Stimulated activated CD4-positive, alpha-beta T cell treated with anti-CD3 and anti-CD28 coated beads, TNF-alpha, amount 100 ng/mL, for 24 hours (primary cell): Measurements from ENCODE around the gene NALCN.

ENCODE experiments used
- DNase-seq, 3 experiments: peaks; one replicate each; pipeline ENCODE4 v3.0.0-alpha.2; 2020; ENCODE audit warnings: low read depth in 3 of 3

The NALCN gene

DNA sequence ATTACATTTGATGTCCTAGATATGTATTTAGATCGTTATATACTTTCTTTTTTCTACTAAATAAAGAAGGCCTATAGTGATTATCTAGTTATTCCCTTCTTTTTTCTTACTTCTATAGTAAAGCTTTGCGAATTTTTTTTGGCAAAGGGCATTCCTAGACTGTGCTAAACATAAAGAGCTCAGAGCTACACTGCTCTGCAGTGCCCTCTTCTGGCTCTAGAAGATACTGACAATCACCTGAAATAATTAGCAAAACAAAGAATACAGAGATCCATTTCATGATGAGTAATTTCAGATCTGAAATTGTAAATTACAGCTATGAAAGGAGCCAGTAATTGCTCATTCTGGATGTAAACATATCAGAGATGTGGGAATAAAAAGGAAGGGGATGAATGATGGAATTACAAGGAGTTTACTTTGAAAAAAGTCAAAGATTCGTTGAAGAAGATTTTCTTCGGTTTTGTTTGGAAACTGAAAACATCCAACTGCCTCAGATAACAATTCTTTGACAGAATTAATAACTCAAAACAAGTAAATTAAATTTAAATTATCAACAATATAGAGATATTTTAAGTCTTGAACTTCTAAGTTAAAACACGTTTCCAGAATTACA lies 288.5 kb downstream of the NALCN start:
- no peak for DNase-seq

- no peak for DNase-seq
Observed at GRCh38 chr13:101123028-101123427, 293.3 kb downstream of the NALCN start.

DNA sequence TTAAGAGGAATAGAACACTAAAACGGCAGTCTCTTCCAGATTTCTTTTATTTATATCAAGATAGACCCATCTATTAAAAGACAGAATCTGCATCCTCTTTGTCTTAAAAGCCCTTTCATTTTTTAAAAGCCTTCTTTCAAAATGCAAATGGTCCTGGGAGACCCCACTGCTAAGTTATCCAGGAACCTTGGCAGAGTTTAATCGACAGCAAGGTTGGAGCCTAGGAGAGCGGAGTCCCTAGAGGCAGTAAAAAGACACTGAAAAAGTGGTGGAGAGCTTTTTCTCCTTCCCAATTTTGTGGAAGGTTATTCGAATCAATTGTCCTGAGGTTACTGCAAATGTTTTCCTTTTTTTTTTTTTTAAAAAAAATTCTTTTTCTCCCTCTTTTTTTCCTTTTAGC lies 294.7 kb downstream of the NALCN start:
- no peak for DNase-seq

GRCh38 chr13:101120007-101120406 lies 296.3 kb downstream of the NALCN start:
- no peak for DNase-seq

DNA sequence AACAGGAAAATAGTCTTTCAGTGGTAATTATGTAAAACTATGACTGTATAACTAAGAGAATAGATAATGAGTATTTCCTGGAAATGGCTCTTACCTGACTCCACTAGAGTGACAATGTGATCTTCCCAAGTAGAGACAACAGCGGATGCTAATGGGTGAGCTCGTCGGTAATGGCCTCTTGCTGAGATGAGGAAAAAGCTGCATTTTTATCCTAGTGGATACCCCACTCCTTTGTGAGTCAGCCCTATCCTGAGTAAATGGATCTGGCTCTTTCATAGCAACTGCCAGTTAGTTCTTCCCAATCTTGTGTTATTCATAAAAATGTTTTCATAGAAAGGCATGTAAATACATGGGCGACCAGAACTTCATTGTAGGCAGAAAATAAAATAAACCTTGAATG lies 299.5 kb downstream of the NALCN start:
- DNase-seq = no peak

DNA sequence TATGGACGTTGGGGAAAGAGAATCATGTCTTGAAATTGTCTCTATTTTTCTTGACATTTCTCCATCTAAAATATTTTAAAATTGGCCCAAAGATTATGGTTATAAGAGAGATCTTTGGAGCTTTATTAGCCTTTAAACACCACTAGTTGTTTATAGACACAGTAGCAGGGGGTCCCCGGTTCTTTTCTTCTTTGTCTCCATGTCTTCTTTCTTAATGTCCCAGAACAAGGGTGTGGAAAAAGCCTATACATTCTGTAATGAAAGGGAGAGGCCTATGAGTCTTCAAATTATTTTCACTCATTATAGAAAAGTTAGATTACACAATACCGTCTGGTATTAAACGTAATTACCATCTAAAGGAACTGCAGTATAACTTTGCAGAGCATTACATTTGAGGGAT lies 300.0 kb downstream of the NALCN start:
- no peak for DNase-seq

GRCh38 chr13:101115762-101116171 lies 300.5 kb downstream of the NALCN start:
- no peak for DNase-seq

- DNase-seq = no peak
Observed at GRCh38 chr13:101111894-101112293, 304.4 kb downstream of the NALCN start.

DNA sequence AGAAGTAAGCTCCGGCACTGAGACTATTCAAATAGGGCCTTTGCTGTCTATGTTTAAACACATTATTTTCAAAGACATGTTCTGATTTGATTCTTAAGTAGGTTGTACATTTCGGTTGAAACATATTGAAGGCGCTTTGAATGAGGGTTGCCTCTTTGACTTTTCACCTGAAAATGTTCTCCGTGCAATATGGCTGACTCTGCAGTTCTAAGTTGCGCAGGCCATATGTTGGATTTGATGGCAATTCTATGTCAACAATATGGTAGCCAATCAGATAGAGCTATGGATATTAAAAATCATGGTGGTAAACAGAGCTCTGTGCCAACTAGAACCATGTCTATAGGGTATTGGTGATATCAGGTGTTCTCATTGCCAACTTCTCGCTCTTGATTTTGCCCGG lies 307.3 kb downstream of the NALCN start:
- no peak for DNase-seq

GRCh38 chr13:101098873-101099272 lies 317.4 kb downstream of the NALCN start:
- no peak for DNase-seq

- no peak for DNase-seq
Observed at GRCh38 chr13:101092985-101093384, 323.3 kb downstream of the NALCN start.

GRCh38 chr13:101090287-101090686 lies 326.0 kb downstream of the NALCN start:
- no peak for DNase-seq

- no peak for DNase-seq
Observed at GRCh38 chr13:101085551-101085950, 330.8 kb downstream of the NALCN start.

GRCh38 chr13:101082441-101082840 lies 333.9 kb downstream of the NALCN start:
- no peak for DNase-seq

GRCh38 chr13:101080616-101081015 lies 335.7 kb downstream of the NALCN start:
- no peak for DNase-seq

DNA sequence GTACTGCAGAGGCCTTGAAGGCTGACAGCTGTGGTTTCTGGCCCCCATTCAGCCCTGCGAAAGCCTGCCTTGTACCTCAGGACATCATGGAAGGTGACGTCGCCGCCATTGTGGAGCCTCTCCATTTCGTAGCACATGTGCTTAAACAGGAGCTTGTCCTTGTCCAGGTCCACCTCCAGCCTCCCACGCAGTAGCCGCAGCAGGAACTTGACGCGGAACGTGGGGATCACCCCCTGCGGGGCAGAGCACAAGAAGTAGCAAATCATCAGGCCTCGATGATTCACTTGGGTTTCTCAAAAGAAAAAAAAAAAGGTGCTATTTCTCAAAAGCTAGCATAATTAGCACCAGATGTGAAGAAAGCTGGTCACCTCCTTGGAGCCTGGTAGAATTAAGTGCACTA lies 351.0 kb downstream of the NALCN start:
- no peak for DNase-seq

GRCh38 chr13:101059793-101060192 lies 356.5 kb downstream of the NALCN start:
- no peak for DNase-seq

GRCh38 chr13:101058841-101059240 lies 357.5 kb downstream of the NALCN start:
- DNase-seq = no peak

- DNase-seq = no peak
Observed at GRCh38 chr13:101053301-101054093, 362.8 kb downstream of the NALCN start.

GRCh38 chr13:101049166-101049850 lies 367.0 kb downstream of the NALCN start:
- DNase-seq = no peak

DNA sequence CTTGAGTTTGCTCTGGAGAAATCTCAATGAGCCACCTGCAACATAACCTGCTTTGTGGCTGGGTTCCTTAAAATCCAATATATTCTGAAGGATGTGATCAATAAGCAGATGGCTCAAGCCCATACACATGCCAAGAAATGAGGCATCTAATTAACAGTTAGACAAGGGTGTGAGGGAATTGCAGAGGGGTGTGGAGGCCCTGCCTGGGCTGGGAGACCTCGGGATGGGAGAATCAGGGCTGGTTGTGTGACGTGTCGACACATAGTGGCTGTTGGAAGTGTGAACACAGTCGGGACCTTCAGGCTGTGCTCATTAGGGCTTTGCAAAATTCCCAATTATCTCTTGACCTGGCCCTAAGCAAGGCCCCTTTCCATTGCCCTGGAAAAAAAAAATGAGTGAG lies 379.8 kb downstream of the NALCN start:
- no peak for DNase-seq

DNA sequence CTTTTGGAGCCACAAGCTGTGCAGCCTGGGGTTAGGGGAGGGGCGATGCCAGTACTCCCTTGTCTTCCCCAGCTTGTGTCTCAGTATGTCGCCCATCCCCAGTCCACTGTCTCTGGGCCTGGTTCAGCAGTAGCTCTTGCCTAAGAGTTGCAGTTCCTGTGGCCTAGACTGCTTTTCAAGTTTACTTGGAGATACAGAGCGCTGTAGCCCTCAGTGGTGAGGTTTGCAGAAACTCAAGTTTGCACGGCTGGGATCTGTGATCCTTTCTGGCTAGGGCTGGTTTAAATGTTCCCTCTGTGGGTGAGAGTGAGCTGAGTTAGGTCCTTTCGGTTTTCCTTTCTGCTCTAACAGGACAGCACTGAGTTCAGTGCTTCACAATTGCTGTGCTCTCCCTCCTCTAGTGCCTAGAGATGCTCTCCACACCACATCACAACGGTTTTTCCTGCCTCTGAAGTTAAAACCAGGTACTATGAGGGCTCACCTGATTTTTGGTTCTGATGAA lies 381.1 kb downstream of the NALCN start:
- DNase-seq = no peak
